HG03460 (cell line): ENCODE data around the gene ATP1B4.
"Not testable (repeated sequence)": the region's sequence is repeated elsewhere in the genome, so short reads cannot be mapped to it uniquely, and the experiment has no call there.

Experiments
- ATAC-seq: cut with Tn5 transposase; IDR thresholded peaks from one replicate; pipeline ENCODE4 v1.9.1; 2021; ENCODE audit not compliant: unreplicated experiment

Gene ATP1B4

DNA sequence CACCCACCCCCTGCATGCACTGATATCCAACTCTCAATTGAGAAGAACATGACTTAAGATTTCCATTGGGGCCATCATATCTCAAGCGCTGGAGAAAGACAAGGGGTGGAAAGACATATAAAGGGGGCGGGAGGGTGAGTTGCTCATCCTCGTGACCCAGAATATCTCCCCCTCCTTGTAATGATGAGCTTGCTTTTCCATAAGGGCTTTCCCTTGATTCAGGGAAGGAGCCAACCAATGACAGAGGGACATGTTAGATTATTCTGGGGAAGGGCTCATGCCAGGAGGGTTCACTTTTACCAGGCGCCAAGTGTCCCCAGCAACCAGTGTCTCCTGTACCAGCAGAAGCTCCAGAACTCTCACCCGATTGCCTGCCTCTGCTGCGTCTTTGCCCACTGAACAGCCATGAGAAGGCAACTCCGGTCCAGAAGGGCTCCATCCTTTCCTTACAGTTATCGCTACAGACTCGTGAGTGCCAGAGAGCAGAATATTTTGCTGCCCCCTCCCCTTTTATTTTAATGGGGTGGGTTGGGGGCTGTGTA, at the start of gene ATP1B4:
Gene ATP1B4, plus strand, starts transcription at position 326 of the 542 bp plus-strand sequence. Its CDS starts 80 bp downstream, at position 406.
- no peak for ATAC-seq

DNA sequence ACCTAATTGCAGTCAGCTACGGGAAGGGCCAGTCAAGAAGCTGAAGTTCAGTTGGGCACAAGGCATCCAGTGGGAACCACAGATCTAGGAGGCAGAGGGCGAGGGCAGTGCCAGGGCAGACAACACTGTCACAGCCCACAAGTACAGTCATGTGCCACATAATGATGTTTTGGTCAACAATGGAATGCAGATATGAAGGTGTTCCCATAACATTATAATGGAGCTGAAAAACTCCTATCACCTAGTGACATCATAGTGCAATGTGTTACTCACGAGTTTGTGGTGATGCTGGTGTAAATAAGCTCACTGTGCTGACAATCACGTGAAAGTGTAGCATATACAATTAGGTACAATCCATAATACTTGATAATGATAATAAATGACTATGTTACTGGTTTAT, 46.1 kb upstream of the ATP1B4 start:
- no peak for ATAC-seq

DNA sequence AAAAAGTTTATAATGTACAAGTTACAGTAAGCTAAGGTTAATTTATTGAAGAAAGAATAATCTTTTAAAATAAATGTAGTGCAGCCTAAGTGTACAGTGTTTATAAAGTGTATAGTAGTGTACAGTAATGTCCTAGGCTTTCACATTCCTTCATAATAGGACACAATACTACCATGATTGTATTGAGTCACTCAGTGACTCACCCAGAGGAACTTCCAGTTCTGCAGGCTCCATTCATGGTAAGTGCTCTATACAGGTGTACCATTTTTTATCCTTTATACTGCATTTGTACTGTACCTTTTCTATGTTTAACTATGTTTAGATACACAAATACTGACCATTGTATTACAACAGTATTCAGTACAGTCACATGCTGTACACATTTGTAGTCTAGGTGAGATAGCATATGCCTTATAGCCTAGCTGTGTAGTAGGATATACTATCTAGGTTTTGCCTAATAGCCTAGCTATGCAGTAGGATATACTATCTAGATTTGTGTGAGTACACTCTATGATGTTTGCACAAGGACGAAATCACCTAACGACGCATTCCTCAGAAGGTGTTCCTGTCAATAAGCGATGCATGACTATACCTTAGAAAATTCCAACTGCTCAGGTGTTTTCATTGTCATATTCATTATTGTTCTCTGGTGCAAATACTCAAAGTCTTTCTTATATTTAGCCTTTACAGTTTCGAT, 45.2 kb upstream of the ATP1B4 start:
- no peak for ATAC-seq

DNA sequence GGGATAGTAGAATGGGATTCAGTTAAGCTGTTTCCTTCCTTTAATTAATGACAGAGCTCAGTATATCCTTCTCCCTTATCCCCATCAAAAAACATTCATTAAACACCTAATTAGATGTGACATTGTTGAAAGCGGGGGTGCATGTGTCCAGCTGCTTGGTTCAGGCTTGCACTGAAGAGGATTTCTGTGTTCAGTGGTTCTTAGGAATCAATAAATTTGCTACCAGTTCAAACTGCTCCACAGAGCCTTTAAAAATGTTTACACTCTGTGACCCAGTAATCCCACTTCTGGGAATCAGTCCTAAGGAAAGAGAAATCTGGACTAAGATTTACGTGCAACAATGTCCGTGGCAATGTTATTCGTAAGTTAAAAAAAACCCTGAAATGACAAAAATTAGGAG, 43.5 kb upstream of the ATP1B4 start:
- no peak for ATAC-seq

DNA sequence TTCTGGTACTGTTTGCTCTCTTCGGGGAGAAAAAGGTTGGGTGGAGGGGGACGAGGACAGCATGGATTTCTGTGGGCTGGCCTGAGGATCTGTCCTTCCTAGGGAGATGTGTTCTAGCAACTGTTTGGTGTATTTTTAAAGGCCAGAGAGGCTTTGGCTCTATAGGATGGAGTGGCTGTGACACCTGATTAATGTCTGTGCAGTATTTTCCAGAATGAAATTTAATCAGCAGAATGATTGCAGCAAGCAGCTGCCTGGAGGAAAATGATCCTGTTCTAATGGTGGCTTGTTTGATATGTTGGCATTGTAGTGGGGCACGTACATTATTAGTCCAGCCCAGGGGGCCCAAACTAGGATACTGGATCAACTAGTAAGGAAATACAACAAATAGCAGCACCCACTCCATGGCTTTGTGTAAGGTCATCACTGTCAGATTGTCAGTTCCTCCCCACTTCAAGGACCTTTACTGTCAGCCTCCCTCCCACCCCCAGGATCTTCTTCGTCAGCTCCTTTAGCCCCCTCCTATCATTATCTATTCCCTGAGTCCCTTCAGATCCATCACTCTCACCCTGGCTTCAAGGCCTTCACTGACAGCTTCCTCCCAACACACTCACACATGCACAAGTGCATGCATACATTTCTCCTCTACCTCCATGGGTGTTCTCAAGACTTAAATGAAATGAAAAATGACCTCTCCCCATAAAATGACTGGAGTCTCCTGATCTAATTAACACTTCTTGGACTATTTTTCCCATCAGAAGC, 40.2 kb upstream of the ATP1B4 start:
- ATAC-seq: no peak

DNA sequence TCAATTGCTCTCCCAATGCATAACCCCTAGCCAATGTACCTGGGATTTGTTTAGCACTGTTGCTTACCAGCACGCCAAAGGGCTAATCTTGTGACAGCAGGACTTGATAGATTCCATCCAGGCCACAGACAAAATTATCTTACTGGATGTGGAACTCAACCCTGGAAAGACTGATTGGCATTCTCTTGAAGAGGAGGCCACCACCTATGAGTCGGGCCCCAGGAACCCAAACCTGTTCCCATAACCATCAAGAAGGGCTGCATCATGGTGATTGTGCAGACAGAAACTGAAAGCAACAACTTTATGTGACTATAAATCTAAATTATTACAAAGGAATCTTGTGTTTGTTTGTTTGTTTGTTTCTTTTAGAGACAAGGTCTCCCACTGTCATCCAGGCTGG, 30.8 kb upstream of the ATP1B4 start:
- ATAC-seq: no peak

DNA sequence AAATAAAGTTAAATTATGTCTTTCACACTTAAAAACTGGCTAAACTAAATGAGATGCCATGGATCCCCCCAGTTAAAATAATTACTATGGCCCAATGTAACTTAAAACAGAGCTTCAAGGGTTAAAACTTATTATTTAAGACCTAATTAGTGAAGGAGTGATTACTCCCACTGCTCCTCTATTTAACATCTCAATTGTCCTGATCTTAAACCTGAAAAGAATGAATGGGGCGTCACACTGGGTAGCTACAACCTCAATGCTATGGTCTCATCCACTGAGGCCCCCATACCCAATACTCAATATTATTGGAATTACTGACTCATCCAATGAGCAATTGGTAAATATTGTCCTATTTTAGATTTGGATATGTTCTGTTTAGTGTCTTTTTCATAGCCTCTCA, 29.5 kb upstream of the ATP1B4 start:
- ATAC-seq: no peak

DNA sequence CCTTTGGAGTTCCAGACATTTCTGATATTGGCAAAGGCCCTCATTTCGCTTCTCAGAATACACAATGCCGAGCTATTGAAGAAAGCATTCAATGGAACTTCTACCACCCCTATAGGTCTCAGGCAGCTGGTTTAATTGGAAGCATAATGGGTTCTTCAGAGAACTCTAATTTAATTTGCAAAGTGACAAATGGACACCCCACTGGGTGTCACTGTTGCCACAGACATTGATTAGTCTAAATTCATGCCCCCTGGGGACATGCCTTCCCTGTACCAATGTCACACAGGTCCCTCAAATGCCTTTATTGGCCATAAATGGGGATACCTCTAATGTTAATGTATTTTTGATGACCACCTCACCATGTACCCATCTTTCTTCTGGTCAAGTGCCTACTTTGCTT, 27.7 kb upstream of the ATP1B4 start:
- ATAC-seq: no peak

DNA sequence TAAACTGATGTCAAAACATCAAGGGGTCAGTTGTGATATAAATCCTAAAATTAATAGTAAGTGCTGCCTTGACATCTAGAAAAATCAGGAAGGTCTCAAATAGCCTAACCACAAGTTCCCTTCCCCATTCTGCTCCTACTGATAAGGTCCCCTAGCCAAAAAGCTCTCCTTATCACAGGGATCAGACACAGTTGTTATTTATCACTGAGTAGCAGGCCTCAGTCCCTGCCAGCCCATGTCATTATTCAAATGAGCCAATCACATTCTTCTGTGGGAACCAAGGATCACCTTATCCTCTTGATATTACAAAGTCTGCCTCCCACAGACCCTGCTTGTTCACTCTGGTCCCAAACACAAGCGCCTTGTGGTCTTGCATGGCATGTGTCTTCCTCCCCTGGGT, 27.3 kb upstream of the ATP1B4 start:
- ATAC-seq: no peak

DNA sequence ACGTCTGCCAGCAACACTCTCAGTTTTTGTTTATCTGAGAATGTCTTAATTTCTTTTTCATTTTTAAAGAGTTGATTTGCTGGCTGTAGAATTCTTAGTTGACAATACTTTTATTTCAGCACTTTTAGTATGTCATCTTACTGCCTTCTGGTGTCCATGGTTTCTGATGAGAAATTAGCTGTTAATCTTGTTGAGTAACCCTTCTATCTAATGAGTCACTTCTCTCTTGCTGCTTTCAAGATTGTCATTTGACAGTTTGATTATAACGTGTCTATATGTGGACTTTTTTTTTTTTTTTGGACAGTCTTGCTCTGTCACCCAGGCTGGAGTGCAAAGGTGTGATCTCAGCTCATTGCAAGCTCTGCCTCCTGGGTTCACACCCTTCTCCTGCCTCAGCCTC, 26.6 kb upstream of the ATP1B4 start:
- ATAC-seq: no peak

DNA sequence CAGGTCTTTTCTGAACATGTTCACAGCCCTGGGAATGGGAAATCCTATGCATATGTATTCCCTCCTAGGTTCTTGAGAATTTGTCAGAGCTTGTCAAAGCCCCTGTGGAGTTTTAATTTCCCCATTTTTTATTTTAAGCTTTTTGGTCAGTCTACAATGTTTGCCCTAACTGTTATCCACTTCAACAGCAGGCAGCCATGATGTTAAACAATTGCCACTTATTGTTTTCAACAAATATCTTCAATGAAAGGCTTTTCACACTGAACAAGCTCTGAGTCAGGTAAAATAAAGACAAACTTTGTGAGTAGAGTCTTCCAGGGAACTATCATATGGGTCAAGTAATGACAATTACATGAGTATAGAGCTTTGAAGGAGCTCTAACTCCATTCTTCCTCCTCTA, 25.0 kb upstream of the ATP1B4 start:
- no peak for ATAC-seq

DNA sequence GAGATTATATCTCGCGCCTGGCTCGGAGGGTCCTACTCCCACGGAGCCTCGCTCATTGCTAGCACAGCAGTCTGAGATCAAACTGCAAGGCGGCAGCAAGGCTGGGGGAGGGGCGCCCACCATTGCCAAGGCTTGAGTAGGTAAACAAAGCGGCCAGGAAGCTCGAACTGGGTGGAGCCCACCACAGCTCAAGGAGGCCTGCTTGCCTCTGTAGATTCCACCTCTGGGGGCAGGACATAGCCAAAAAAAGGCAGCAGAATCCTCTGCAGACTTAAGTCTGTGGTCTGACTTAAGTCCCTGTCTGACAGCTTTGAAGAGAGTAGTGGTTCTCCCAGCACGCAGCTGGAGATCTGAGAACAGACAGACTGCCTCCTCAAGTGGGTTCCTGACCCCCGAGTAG, 17.3 kb upstream of the ATP1B4 start:
- not testable (repeated sequence) for ATAC-seq

DNA sequence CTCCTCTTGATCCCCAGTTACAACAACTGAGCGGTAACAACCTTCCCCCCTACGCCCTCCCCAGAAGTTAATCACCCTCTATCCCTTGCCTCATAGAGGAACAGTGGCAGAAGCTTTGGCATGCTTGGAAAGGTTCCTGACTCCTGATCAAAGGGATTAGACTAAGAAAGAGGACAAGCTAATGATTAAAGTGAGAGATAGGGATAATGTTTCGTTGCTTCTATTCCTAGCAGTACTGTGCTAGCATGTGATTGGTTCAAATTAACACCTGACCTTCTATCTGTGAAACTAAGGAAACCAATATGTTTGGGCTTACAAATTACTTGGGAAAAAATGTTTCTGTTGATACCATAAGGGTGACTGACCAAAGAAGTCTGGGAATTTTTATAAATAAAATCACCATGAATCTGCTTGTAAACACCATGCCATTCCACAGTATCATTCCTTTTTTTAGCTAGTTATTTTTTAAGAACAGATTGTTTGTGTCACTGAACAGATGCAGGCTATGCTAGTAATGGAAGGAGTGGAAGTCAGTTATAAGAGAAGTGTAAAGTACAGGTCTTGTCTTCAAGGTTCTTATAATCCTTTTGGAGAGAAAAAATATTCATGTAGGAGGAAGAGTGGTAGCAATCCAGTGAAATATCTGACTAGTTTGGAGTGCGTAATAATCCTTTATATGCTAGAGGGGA, 11.3 kb upstream of the ATP1B4 start:
- no peak for ATAC-seq

DNA sequence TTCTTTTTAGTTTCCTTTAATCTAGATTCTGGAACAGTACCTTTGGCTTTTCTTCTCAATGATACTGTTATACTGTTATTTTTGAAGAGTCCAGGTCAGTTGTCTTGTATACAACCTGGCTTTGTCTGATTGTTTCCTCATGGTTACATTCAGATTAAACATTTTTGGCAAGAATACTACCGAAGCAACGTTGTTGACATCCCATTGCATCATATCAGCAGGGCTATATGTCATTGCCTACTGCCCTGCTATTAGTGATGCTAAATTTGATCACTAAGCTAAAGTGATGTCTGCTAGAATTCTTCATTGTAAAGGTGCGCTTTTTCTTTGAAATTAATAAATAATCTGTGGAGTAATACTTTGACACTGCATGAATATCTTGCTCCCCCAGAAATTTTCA, 5.8 kb upstream of the ATP1B4 start:
- no peak for ATAC-seq

DNA sequence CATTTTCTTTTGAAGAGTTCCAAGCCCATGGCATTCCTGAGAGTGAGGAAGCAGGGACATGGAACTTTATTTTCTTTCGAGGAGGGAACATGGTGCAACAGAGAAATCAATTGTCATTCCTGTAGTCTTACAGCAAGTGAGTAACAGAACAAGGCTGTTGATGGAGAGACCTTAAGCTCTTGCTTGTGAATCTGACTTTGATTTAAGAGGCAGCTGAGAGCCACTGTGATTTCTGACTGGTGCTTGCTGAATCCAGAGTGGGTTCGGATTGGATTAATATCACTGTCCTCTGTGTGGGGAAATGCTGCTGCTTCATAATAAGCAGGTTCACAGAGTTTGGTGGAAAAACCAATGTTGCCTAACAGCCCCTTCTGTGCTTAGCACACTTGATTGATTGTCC, 4.7 kb upstream of the ATP1B4 start:
- ATAC-seq: no peak

DNA sequence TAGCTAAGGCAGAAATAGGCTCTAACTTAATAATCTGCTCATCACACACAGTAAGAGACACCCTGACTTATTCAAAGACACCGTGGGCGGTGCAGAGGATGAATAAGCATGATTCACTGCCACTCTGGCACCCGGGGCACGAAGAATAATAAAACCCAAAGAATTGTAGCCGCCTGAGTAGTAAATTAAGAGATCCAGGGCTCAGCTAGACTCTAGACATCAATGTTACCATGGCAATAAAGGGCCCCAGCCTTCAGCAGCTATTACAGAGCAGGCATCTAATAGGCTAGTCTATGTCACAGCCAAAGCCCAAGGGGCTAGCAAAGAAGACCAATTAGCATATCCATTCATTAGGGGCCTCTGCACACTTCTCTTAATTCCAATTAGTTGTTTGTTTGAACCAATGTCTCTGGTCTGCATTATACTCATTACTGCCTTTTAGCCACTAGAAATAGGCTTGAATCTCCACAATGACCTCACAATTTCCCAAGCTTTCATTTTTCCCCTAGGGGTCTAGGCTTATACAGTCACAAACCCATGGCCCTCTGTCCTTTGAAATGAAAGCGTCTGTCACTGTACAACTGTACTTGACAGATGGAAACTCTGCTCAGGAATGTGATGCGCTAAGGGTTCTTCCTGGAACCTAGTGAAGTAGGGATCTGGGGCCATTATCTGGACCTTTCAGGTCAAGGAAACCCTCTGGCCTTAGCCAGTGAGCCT, 3.0 kb upstream of the ATP1B4 start:
- ATAC-seq: no peak

DNA sequence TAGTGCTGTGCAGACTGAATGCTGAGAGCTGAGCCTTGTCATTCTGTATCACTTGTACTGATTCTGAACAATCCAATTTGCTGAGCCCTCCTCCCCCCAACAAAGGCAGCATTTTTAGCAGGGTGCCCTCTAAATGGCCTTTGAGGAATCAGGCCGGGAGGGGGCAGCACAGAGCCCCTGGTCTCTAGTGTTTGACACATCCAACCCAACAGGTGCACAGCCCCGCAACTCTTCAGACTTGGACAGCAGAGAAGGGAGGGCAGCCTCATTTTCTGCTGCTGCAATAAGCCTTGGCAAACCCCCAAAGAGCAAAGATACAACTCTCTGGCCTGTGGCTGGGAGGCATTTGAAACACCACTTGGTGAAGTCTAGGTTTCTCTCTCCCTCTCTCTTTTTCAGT, 3.4 kb downstream of the ATP1B4 start:
- ATAC-seq: no peak

DNA sequence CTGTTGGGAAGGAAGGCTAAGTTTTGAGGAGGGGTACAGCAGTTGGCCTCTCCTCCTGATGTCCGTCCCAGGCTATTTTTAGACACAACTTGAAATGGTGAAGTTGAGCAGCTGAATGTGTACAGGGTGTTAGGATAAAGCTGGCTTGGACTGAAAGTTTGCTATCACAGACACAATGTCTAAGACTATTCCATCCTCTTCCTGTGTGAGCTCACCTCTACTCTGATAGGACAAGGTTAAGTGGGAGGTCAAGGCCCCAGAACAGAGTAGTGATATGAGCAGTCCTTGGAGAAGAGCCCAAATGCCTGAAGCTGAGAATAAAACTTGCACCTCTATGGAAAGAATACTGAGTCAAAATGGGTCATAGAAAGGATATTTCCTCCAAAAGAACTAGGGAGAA, 4.1 kb downstream of the ATP1B4 start:
- ATAC-seq: no peak

DNA sequence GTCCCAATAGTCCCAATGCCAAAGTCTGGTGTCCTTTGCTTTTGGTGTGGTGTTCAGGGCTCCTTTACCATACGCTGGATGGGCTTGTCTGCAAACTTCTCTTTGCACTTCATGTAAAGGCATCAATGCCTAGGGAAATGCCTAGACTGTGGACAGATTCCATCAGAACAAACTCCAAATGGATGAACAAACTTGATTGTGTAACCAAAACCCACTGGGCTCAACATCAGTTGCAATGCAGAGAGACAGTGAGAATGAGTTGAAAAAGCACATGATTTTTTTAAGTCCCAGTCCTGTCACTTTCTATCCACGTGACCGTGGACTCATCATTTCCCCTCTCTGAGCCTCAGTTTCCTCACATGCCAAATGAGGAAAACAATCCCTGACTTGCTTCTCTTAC, 4.9 kb downstream of the ATP1B4 start:
- no peak for ATAC-seq

DNA sequence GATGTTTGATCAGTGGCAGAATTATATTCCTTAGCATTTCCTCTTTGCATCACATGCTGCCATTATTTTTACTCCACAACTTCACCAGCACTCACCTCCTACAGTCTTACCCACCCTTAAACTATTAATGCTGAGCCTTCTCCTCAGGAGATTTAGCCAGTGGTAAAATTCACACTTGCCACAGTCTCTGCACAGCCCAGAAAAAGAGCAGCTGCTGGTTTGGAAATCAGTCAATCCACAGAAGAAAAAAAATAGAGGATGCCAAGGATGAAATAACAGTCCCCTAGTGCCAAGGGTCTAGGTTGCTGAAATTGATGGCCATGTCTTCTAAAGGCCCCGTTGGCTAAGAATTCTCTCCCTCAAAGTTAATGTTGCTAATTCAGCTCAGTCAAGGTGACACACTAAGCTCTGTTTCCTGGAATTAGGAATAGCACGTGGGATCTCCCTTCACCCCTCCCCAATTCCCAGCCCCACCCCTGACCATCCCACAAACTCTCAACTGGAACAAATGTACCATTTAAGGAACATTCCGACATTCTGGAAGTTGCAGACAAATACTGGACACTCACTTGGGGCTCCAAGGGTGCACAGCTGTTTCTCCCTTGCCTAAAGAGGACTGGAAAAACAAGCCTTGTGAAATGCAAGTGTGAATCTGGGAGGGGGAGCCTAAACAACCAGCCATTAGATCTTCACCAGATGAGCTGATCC, 5.7 kb downstream of the ATP1B4 start:
- no peak for ATAC-seq
